HUES64 (cell line): ENCODE data around the gene SAMD14.

Experiments used
- H3K27ac ChIP-seq: 2 replicates; pipeline ENCODE4 v1.7.0; 2013; ENCODE audit warnings: low read depth, low read length, inconsistent platforms
- H3K27me3 ChIP-seq: 2 replicates; pipeline ENCODE4 v1.6.1; 2013; ENCODE audit warnings: mild to moderate bottlenecking, low read length; ENCODE audit not compliant: insufficient read depth
- H3K36me3 ChIP-seq: 2 replicates; pipeline ENCODE4 v1.6.1; 2013; ENCODE audit warnings: mild to moderate bottlenecking, low read length; ENCODE audit not compliant: insufficient read depth
- H3K4me1 ChIP-seq: 2 replicates; pipeline ENCODE4 v1.6.1; 2013; ENCODE audit warnings: mild to moderate bottlenecking, low read length, moderate library complexity; ENCODE audit not compliant: insufficient read depth
- H3K4me3 ChIP-seq: 2 replicates; pipeline ENCODE4 v1.5.1; 2013; ENCODE audit warnings: mild to moderate bottlenecking, low read length, moderate library complexity
- H3K9ac ChIP-seq: 2 replicates; pipeline ENCODE4 v1.6.1; 2013; ENCODE audit warnings: mild to moderate bottlenecking, low read depth, low read length
- H3K9me3 ChIP-seq: 2 replicates; pipeline ENCODE4 v1.6.1; 2013; ENCODE audit warnings: low read depth, low read length; ENCODE audit not compliant: insufficient read depth
- WGBS: fragments of 150-250, 120-280 bp; methylation state at CpG from one replicate; pipeline ENCODE4 v1.1.7; 2013; ENCODE audit warnings: missing lambda C conversion rate; 5-methylcytosine and 5-hydroxymethylcytosine counted together

The SAMD14 gene

DNA sequence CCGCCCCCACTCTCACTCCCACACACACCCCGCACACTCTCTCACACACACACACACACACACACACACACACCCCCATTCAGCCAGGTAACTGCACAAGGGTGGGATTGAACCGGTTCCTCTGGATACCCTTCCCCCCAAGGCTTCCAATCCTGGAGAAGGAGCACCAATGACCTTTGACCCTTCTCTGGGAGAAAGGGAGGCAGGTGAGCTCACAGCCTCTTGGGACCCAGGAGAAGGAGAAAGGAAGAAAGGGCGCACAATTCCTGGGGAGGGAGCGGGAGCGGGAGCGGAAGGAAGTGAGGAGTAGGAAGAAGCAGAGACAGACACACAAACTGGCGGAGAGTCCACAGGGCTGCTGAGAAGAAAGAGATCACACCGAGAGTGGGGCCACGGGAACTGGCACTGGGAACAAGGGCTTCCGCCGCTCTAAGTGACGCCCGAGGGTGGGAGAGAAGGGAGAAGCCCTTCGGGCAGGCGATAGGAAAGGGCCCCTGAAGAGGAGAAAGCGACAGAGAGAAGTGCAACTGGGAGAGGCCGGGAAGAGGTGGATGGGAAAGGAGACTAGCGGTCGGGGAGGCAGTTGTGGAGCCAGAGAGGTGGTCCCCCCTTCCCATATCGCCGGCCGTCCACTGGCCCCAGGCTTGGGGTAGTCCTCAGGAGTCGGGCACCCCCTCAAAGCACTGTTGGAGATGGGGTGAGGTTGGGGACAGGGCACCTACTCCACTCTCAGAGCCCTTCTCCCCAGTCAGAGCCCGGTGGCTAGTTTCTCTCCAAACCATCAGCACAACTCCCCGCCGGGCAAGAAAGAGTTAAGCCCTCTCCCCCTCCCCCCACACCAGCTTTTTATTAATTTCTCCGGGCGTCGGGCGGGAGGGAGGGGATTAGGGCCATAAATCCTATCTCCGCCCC, 1.3 kb downstream of the SAMD14 start:
- Histone ChIP-seq H3K4me1 (peaks cover 32% of the 10 kb centered on the region), H3K9me3 (no peaks in the 10 kb centered on the region), H3K27ac (peak overlapping the region; percentile 25; the same call in 1 of the 2 replicates), H3K36me3 (no peaks in the 10 kb centered on the region), H3K4me3 (peak overlapping the region; percentile 62), H3K9ac (peak overlapping the region; percentile 23; the same call in 1 of the 2 replicates), H3K27me3 (peaks cover 5% of the 10 kb centered on the region)
- WGBS: 7% methylated on average over 25 of the region's 32 CpGs

GRCh38 chr17:50127697-50128361, 2.1 kb downstream of the SAMD14 start:
- H3K27me3 ChIP-seq: peaks cover 5% of the 10 kb centered on the region
- WGBS: 51% methylated on average over 6 of the region's 6 CpGs

DNA sequence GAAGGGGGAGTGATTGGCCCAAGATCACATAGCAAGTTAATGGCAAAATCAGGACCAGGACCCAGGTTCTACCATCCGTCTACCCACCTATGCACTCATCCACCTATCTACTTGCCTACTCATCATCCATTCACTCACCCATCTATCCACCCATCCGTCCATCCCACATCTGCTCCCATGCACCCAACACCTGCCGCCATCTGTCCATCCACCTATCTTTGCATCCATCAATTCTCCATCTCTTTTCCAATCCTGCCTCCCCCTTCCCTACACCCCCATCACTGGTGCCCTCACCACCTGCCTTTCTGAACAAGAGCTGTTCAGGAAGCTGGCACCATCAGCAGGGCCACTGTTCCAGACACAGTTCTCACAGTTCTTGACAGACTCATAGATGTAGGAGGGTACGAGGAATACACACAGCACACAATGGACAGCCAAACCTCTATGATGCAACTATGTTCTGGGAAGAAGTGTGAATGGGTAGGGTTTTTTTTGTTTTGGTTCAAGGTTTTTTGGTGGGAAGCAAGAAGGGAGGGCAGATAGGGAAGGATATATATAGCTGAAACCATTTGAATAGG, 4.5 kb downstream of the SAMD14 start:
- H3K27ac ChIP-seq: no peak overlapping the region
- H3K4me3 ChIP-seq: no peak overlapping the region
- no peaks in the 10 kb centered on the region; the same call in 1 of the 2 replicates for H3K27me3 ChIP-seq
- H3K9ac ChIP-seq: no peak overlapping the region
- no peaks in the 10 kb centered on the region for H3K9me3 ChIP-seq
- H3K4me1 ChIP-seq: peaks cover 31% of the 10 kb centered on the region
- H3K36me3 ChIP-seq: no peaks in the 10 kb centered on the region
- 95% methylated on average over 4 of the region's 4 CpGs for WGBS

More at GRCh38 chr17:50127697-50128361, 2.1 kb downstream of the SAMD14 start:
- Histone ChIP-seq H3K36me3 (no peaks in the 10 kb centered on the region), H3K9me3 (no peaks in the 10 kb centered on the region), H3K9ac (no peak overlapping the region), H3K27ac (no peak overlapping the region; the same call in 1 of the 2 replicates), H3K4me3 (peak overlapping the region; percentile 25; the same call in 1 of the 2 replicates), H3K4me1 (peaks cover 33% of the 10 kb centered on the region)

DNA sequence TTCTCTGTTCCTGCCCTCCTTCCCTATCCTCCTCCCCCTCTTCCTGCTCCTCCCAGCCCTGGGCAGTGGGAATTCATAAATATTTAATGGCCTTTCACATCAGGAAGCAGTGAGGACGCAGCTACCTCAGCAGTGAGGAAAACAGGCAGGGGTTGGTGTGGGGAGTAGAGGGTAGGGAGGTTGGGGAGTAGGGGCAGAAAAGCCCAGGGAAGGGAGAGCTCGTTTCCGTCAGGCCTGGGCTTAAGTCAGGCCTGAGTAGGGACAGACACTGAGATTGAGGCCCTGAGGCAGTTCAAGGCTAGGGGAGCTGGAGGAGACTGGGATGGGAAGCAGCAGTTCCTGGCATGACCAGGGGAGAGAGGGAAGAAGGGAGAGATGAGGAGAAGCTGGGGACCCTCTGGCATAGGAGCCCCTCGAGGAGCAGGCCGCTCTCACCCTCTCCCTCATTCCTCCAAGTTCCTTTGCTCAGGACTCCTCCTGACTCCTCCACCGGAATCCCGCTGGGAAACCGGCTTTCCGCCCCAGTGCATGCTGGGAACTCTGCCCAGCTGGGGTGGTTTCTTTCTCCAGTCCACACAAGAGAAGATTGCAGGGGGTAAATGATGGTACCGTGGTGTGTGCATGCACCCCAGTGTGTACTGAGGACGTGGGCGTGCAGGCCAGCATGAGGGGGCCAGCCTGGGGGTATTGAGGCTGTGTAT, 6.2 kb downstream of the SAMD14 start:
- Histone ChIP-seq H3K4me1 (peaks cover 31% of the 10 kb centered on the region), H3K27ac (peak overlapping the region; percentile 27; the same call in 1 of the 2 replicates), H3K27me3 (peaks cover 6% of the 10 kb centered on the region; the same call in 1 of the 2 replicates), H3K9me3 (no peaks in the 10 kb centered on the region), H3K4me3 (0 out of 2 replicates have a peak overlapping the region, but pooled peaks have one; percentile 4), H3K9ac (no peak overlapping the region), H3K36me3 (no peaks in the 10 kb centered on the region)
- WGBS: 24% methylated on average over 12 of the region's 12 CpGs

DNA sequence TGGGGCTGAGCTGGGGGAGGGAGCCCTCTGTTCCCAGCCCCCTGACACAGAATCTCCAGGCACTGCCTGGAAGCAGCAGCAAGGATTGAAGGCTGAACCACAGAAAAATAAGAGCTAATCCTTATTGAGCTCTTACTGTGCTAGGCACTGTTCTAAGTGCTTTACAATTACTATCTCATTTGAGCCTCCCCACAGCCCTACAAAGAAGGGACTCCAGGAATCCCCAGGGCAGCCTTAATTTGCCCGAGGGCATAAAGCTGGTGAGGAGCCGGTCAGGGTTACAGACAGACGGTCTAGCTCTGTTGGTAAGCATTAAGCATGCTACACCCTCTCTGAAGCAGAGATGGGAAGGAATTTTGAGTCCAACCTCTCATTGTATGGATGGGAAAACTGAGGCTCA, 7.0 kb downstream of the SAMD14 start:
- H3K27me3 ChIP-seq: peaks cover 11% of the 10 kb centered on the region; the same call in 1 of the 2 replicates
- no peak overlapping the region for H3K4me3 ChIP-seq
- H3K27ac ChIP-seq: no peak overlapping the region

GRCh38 chr17:50120475-50121253, 9.3 kb downstream of the SAMD14 start:
- H3K9ac ChIP-seq: no peak overlapping the region
- H3K4me3 ChIP-seq: no peak overlapping the region
- H3K4me1 ChIP-seq: peaks cover 28% of the 10 kb centered on the region
- H3K36me3 ChIP-seq: no peaks in the 10 kb centered on the region
- 87% methylated on average over 7 of the region's 7 CpGs for WGBS
- no peaks in the 10 kb centered on the region for H3K9me3 ChIP-seq
- no peak overlapping the region for H3K27ac ChIP-seq
- peaks cover 18% of the 10 kb centered on the region for H3K27me3 ChIP-seq

More for the DNA sequence above, 7.0 kb downstream of the SAMD14 start:
- Histone ChIP-seq H3K36me3 (no peaks in the 10 kb centered on the region), H3K9me3 (no peaks in the 10 kb centered on the region), H3K9ac (no peak overlapping the region), H3K4me1 (peaks cover 29% of the 10 kb centered on the region)
- whole genome bisulfite sequencing: 44% methylated on average over 3 of the region's 3 CpGs

DNA sequence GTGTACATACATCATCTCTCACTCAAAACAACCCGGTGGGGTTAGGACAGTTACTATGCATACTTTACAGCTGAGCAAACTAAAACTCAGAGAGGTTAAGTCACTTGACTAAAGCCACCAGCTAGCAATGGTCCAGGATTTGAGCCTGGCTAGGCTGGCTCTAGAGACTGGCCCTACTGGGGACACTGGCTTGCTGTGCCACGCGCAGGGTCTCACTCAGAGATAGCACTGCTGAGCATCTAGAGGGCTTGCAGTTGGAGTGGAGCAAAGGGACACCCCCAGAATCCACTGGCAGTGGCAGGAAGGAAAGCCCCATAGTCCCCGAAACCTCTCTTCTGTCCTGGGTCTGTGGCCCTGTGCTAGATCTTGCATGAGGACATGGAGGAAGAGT, 11.1 kb downstream of the SAMD14 start:
- Histone ChIP-seq H3K27ac (no peak overlapping the region), H3K27me3 (peaks cover 18% of the 10 kb centered on the region), H3K4me1 (peaks cover 27% of the 10 kb centered on the region), H3K9me3 (no peaks in the 10 kb centered on the region), H3K4me3 (no peak overlapping the region), H3K9ac (no peak overlapping the region), H3K36me3 (no peaks in the 10 kb centered on the region; the same call in 1 of the 2 replicates)
- WGBS: 91% methylated on average over 4 of the region's 4 CpGs

DNA sequence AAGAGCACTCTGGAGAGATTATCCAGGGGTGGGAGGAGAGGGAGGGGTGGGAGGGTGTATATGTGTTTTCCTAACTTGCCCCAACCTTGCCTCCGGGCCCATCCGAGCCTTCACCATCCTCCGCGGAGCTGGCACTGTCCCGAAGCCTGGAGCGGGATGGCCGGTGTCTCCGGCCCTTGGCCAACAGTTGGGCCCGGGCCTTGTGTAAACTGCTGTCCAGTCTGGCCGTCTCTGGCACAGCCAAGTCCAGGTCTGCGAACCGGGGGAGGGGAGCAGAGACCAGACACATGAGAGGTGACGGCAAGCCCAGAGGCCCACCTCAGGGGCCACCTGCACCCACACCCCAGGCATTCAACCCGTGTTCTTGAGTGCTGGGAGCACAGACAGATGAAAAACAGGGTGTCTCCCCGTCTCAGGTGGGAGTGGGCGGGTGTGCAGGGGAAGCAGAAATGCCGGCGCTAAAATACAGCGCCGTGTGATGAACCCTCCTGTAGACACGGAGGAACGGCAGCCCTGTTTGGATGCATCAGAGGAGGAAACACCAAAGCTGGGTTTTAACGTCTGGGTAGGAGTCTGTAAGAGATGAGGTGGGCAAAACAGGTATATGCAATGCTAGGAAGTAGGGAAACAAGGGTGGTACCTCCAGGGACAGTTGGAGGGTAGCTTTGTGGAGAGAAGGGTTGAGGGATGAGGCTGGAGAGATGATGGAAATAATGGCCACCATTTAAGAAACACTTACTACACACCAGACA, 11.7 kb downstream of the SAMD14 start:
- H3K4me3 ChIP-seq: no peak overlapping the region
- no peak overlapping the region for H3K27ac ChIP-seq
- no peaks in the 10 kb centered on the region; the same call in 1 of the 2 replicates for H3K36me3 ChIP-seq
- H3K27me3 ChIP-seq: peaks cover 18% of the 10 kb centered on the region
- no peaks in the 10 kb centered on the region for H3K9me3 ChIP-seq
- H3K4me1 ChIP-seq: peaks cover 21% of the 10 kb centered on the region
- 90% methylated on average over 22 of the region's 23 CpGs for WGBS
- H3K9ac ChIP-seq: no peak overlapping the region

- H3K9ac ChIP-seq: peak overlapping the region; percentile 50
- peak overlapping the region; percentile 35; the same call in 1 of the 2 replicates for H3K27ac ChIP-seq
- peak overlapping the region; percentile 43 for H3K4me3 ChIP-seq
- no peaks in the 10 kb centered on the region for H3K9me3 ChIP-seq
- 3% methylated on average over 64 of the region's 64 CpGs for WGBS
- H3K4me1 ChIP-seq: peaks cover 13% of the 10 kb centered on the region
- H3K27me3 ChIP-seq: peaks cover 18% of the 10 kb centered on the region
- no peaks in the 10 kb centered on the region; the same call in 1 of the 2 replicates for H3K36me3 ChIP-seq
Observed at GRCh38 chr17:50117202-50118051, 12.5 kb downstream of the SAMD14 start.
